Bronchial smooth muscle cell (primary cell): ENCODE data around the gene ACP5. TPM values are rescaled to one million over a fixed set of nuclear protein-coding genes. Genes with fewer than 3 reads are reported as not detected.

Experiments
- total RNA-seq: library from RNA; depleted of rRNA; stranded (reverse); fragments of >200 nt; gene quantifications from 2 replicates; pipeline ENCODE4 v1.2.1, GENCODE V29; 2014

ACP5 gene
- 0.34 and 0.95 TPM in 2 replicates for total RNA-seq

GRCh38 chr19:11577451-11578257 is at the start of gene ACP5:
TSS of gene ACP5 (minus strand) at chr19:11577645. CDS start at chr19:11577317, 328 bp downstream.

GRCh38 chr19:11597202-11598102 is 20.0 kb upstream of the ACP5 start, which contains the start of gene ZNF627:
TSS of gene ZNF627 (plus strand) at chr19:11597483. CDS start at chr19:11597628, 145 bp downstream.

GRCh38 chr19:11558881-11559828 is 18.3 kb downstream of the ACP5 start, which contains the start of gene ELOF1:
TSS of gene ELOF1 (minus strand) at chr19:11559230. CDS start at chr19:11554347, 4,883 bp downstream.

GRCh38 chr19:11538232-11539036 is 39.0 kb downstream of the ACP5 start, which contains the start of gene CNN1:
TSS of gene CNN1 (plus strand) at chr19:11538851. CDS start at chr19:11538928, 77 bp downstream.

GRCh38 chr19:11528551-11529341 is 48.7 kb downstream of the ACP5 start, which contains the start of gene ECSIT:
TSS of gene ECSIT (minus strand) at chr19:11529134. CDS start at chr19:11519170, 9,964 bp downstream.

Other genes with a start within 250 kb of the ACP5 start
- 12.0 and 24.0 TPM in 2 replicates for gene RAB3D, start 238.0 kb downstream of the ACP5 start, total RNA-seq
- 64.7 and 88.6 TPM in 2 replicates for gene TMEM205, start 231.4 kb downstream of the ACP5 start, total RNA-seq
- gene CCDC159, start 231.1 kb downstream of the ACP5 start, total RNA-seq, result 8.5 and 9.7 TPM in 2 replicates
- gene PLPPR2, start 222.2 kb downstream of the ACP5 start, total RNA-seq, result 5.8 TPM in 2 replicates
- gene SWSAP1, start 203.0 kb downstream of the ACP5 start, total RNA-seq, result 0.09 and 0.47 TPM in 2 replicates
- gene EPOR, start 193.3 kb downstream of the ACP5 start, total RNA-seq, result 3.3 and 5.6 TPM in 2 replicates
- gene RGL3, start 158.3 kb downstream of the ACP5 start, total RNA-seq, result 2.7 and 4.4 TPM in 2 replicates
- 0.79 and 1.0 TPM in 2 replicates for gene ODAD3, start 142.5 kb downstream of the ACP5 start, total RNA-seq
- gene PRKCSH, start 142.0 kb downstream of the ACP5 start, total RNA-seq, result 116 and 121 TPM in 2 replicates
- gene ELAVL3, start 96.6 kb downstream of the ACP5 start, total RNA-seq, result under 0.01 TPM in 1 of 2 replicates, not detected in the other
- gene ZNF653, start 71.8 kb downstream of the ACP5 start, total RNA-seq, result 4.6 and 4.9 TPM in 2 replicates
- 29.6 and 71.3 TPM in 2 replicates for gene ECSIT, start 48.5 kb downstream of the ACP5 start, total RNA-seq
- 5.5 and 8.2 TPM in 2 replicates for gene CNN1, start 38.8 kb downstream of the ACP5 start, total RNA-seq
- 25.7 and 25.8 TPM in 2 replicates for gene ELOF1, start 18.4 kb downstream of the ACP5 start, total RNA-seq
- 15.3 and 17.3 TPM in 2 replicates for gene ZNF627, start 19.8 kb upstream of the ACP5 start, total RNA-seq
- 2.8 and 5.2 TPM in 2 replicates for gene ZNF823, start 161.3 kb upstream of the ACP5 start, total RNA-seq
- 12.8 and 13.4 TPM in 2 replicates for gene ZNF441, start 189.4 kb upstream of the ACP5 start, total RNA-seq
- 2.8 and 3.9 TPM in 2 replicates for gene ZNF491, start 220.9 kb upstream of the ACP5 start, total RNA-seq
- gene ZNF440, start 236.6 kb upstream of the ACP5 start, total RNA-seq, result 6.3 and 9.8 TPM in 2 replicates